H1 (cell line): ENCODE data around the gene SUCLG2.

ENCODE experiments used
- CTBP2 ChIP-seq: IDR thresholded peaks from 2 replicates; pipeline ENCODE4 v1.7.0; 2011; ENCODE audit warnings: borderline replicate concordance, mild to moderate bottlenecking, moderate library complexity, mixed read lengths, low read length; ENCODE audit not compliant: insufficient read depth, insufficient read length
- CTCF ChIP-seq, 3 experiments: IDR thresholded peaks; 1 replicate in 2 of 3; 2 replicates in 1 of 3; pipeline versions ENCODE4 v1.5.1 to v1.6.1; 2011; ENCODE audit warnings: low read length in 3 of 3, mild to moderate bottlenecking in 3 of 3, inconsistent platforms in 2 of 3, low read depth in 1 of 3, moderate library complexity in 1 of 3; ENCODE audit not compliant: insufficient read depth in 1 of 3; ENCODE audit errors: control extremely low read depth in 1 of 3
- E2F6 ChIP-seq: IDR thresholded peaks from 2 replicates; pipeline ENCODE4 v1.6.1; 2012; ENCODE audit warnings: inconsistent platforms
- EZH2 ChIP-seq: fragments of 200-600 bp; sonication (generic); IDR thresholded peaks from 2 replicates; pipeline ENCODE4 v1.7.1; 2012; ENCODE audit warnings: low read depth, mild to moderate bottlenecking, moderate library complexity, low read length, inconsistent platforms; ENCODE audit not compliant: severe bottlenecking
- MAFK ChIP-seq: IDR thresholded peaks from 2 replicates; pipeline ENCODE4 v1.6.1; 2012; ENCODE audit warnings: low read depth, mild to moderate bottlenecking, improper control_type of control experiment, low read length
- POLR2AphosphoS5 ChIP-seq: IDR thresholded peaks from 2 replicates; pipeline ENCODE4 v1.6.1; 2011; ENCODE audit warnings: low read depth, low read length
- RAD21 ChIP-seq, 2 experiments: IDR thresholded peaks in 1 of 2; conservative IDR thresholded peaks in 1 of 2; 2 replicates each; pipeline ENCODE4 v1.6.1; 2011; ENCODE audit warnings: low read depth in 2 of 2, low read length in 2 of 2, improper control_type of control experiment in 1 of 2, inconsistent platforms in 1 of 2, mild to moderate bottlenecking in 1 of 2, moderate library complexity in 1 of 2
- SIX5 ChIP-seq: IDR thresholded peaks from 2 replicates; pipeline ENCODE4 v1.6.1; 2011; ENCODE audit warnings: mild to moderate bottlenecking, low read depth, low read length
- SP1 ChIP-seq: IDR thresholded peaks from 2 replicates; pipeline ENCODE4 v1.6.1; 2011; ENCODE audit warnings: low read depth, low read length
- SP2 ChIP-seq: IDR thresholded peaks from 2 replicates; pipeline ENCODE4 v1.6.1; 2012; ENCODE audit warnings: mild to moderate bottlenecking, low read length, inconsistent platforms
- TEAD4 ChIP-seq: IDR thresholded peaks from 2 replicates; pipeline ENCODE4 v1.6.1; 2012; ENCODE audit warnings: low read depth, low read length, inconsistent platforms, mixed read lengths
- ZNF274 ChIP-seq: IDR thresholded peaks from 2 replicates; pipeline ENCODE4 v1.7.0; 2012; ENCODE audit warnings: low read length, borderline replicate concordance; ENCODE audit errors: extremely low read depth

- TF ChIP-seq CTCF (IDR thresholded peaks at IDR 0.05; ENCODE audit: control extremely low read depth in 1 of 3, insufficient read depth in 1 of 3, low read depth in 1 of 3, low read length in 3 of 3) (no peak), POLR2AphosphoS5 (no peak), RAD21 (IDR thresholded peaks at IDR 0.05 in 1 of 2, conservative IDR thresholded peaks at IDR 0.05 in 1 of 2; ENCODE audit: low read depth in 2 of 2, low read length in 2 of 2) (no peak), ZNF274 (no peak), SIX5 (no peak), MAFK (no peak), EZH2 (no peak), SP1 (no peak), SP2 (no peak), E2F6 (no peak), CTBP2 (no peak), TEAD4 (no peak)
Measured at GRCh38 chr3:67334588-67334987, 319.8 kb downstream of the SUCLG2 start.
